ENCODE measurements around the gene SORBS2. TPM values are rescaled to one million over a fixed set of nuclear protein-coding genes. Genes with fewer than 3 reads are reported as not detected.
A peak's percentile ranks its signal among the peaks of the same experiment; 100 is the strongest.
"Not testable (repeated sequence)": the region's sequence is repeated elsewhere in the genome, so short reads cannot be mapped to it uniquely, and the experiment has no call there.

Gene SORBS2, protein sequence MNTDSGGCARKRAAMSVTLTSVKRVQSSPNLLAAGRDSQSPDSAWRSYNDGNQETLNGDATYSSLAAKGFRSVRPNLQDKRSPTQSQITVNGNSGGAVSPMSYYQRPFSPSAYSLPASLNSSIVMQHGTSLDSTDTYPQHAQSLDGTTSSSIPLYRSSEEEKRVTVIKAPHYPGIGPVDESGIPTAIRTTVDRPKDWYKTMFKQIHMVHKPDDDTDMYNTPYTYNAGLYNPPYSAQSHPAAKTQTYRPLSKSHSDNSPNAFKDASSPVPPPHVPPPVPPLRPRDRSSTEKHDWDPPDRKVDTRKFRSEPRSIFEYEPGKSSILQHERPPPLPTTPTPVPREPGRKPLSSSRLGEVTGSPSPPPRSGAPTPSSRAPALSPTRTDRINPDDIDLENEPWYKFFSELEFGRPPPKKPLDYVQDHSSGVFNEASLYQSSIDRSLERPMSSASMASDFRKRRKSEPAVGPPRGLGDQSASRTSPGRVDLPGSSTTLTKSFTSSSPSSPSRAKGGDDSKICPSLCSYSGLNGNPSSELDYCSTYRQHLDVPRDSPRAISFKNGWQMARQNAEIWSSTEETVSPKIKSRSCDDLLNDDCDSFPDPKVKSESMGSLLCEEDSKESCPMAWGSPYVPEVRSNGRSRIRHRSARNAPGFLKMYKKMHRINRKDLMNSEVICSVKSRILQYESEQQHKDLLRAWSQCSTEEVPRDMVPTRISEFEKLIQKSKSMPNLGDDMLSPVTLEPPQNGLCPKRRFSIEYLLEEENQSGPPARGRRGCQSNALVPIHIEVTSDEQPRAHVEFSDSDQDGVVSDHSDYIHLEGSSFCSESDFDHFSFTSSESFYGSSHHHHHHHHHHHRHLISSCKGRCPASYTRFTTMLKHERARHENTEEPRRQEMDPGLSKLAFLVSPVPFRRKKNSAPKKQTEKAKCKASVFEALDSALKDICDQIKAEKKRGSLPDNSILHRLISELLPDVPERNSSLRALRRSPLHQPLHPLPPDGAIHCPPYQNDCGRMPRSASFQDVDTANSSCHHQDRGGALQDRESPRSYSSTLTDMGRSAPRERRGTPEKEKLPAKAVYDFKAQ (N-terminal part only)
- total RNA-seq, result 1.3 and 1.7 TPM in 2 replicates

DNA sequence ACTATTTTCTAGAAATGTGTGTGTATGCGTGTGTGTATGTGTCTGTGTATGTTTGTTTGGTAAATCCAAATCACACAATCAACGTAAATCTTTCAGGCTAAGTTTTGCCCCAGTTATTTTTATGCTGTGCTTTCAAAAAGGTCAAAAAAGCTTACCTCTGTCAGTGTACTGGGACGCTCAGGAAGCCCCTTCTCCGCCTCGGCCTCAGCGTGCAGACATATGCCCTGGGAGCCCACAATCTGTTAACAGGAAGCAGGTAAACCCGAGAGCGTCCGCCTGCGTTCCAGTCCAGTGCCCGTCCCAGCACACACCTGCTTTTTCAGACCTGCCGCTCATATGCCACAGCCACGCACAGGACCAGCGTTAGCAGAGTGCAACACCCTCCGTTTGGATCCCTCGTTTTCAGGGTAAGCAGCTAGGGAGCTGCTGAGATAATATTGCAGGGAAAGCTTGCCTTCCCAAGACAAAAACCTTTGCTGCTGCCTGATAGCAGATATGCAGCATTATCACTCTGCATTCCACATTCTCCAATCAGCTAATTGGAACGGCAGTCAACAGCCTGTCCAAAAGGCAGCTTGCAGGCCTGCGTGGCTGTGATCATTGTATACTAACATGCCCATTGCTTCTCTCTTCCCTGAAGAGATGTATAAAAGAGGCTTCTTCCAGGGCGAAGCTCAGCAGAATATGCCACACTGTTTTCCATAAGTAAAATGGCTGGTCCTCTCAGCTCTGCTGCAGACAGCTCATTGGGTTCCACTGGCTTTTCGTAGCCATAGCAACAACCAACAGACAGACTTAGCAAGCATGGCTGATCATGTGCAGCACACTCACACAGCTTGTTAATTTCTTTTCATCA lies at the start of gene SORBS2:
Gene SORBS2, minus strand, starts transcription at position 686 of the 856 bp plus-strand sequence. CDS start 121,623 bp downstream, outside the sequence.
- DNase-seq (ENCODE audit: low read depth), result peak; percentile 45
- peak within 1 kb of the TSS; percentile 2 for H3K4me3 ChIP-seq (ENCODE audit: low read depth, low read length)
- TF ChIP-seq CTCF (IDR thresholded peaks at IDR 0.05; ENCODE audit: insufficient read depth, low read depth, low read length), result no peak

GRCh38 chr4:185859111-185859510 lies 47.1 kb upstream of the SORBS2 start:
- no peak for TF ChIP-seq CTCF (IDR thresholded peaks at IDR 0.05; ENCODE audit: insufficient read depth, low read depth, low read length)
- DNase-seq (ENCODE audit: low read depth), result peak; percentile 82
- no peak overlapping the region for H3K4me3 ChIP-seq (ENCODE audit: low read depth, low read length)

- DNase-seq (ENCODE audit: low read depth); H3K4me3 ChIP-seq (ENCODE audit: low read depth, low read length): not testable (repeated sequence)
Measured at GRCh38 chr4:185857561-185857960, 45.6 kb upstream of the SORBS2 start.

GRCh38 chr4:185853841-185854240 lies 41.8 kb upstream of the SORBS2 start:
- DNase-seq (ENCODE audit: low read depth), result no peak
- no peak for TF ChIP-seq CTCF (IDR thresholded peaks at IDR 0.05; ENCODE audit: insufficient read depth, low read depth, low read length)
- no peak overlapping the region for H3K4me3 ChIP-seq (ENCODE audit: low read depth, low read length)

DNA sequence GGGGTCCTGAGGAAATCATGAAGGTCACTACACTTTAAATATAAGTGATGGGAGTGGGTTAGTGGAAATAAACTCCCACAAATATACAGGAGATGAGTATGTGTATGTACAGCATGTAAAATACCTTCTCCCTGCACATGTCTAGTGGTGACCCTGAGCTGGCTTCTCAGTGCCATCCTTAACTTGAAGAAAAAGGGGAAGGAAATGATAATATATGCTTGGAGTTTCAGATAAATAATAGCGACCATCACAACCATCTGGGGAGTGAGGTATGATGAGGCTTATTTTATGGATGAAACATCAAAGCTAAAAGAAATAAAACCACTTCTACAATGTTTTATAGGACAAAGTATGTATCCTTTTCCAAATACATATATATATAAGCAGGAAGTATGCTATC lies 41.0 kb upstream of the SORBS2 start:
- TF ChIP-seq CTCF (IDR thresholded peaks at IDR 0.05; ENCODE audit: insufficient read depth, low read depth, low read length), result no peak
- no peak for DNase-seq (ENCODE audit: low read depth)
- no peak overlapping the region for H3K4me3 ChIP-seq (ENCODE audit: low read depth, low read length)

DNA sequence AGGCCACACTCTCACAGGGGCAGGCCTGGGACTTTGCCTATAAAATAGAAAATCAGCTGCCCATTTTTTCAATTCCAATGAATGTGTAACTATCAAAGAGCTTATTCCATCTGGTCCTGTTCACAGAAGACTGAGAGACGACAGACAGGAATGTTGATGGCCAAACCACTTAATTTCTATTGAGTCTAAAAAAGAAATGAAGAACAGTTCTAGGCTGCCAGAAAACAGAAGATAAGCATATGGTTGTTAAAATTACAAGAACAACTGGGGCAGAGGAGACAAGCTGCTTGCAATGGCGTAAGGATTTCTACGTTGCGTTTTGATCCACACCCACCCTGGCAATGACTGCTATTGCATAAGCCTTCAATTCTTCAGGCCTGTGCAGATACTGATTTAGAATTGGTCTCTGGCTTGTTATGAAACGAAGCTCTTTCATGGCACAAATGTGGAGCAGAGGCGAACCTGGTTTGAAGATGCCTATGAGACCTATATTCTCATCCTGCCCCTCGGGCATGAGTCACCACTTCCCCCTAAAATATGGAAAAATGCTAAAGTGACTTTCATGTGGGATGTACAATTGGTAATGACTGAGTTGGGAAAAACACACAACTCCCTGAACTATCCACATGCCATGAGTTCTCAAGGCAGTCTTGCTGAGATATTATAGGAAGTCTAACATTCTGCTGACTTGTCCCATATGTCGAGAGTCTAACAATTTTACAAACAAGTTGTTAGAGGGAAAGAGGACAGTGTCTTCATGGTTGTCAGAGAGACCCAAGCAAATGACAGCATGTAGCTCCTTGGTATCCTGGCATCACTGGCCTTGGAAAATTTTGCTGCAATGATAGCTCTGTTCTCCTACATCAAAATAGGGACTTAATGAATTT lies 37.9 kb upstream of the SORBS2 start:
- DNase-seq (ENCODE audit: low read depth), result peak; percentile 76
- no peak overlapping the region for H3K4me3 ChIP-seq (ENCODE audit: low read depth, low read length)
- no peak for TF ChIP-seq CTCF (IDR thresholded peaks at IDR 0.05; ENCODE audit: insufficient read depth, low read depth, low read length)

Data from fibroblast of villous mesenchyme (primary cell).